Motor neuron (in vitro differentiated cells): ENCODE measurements around the gene PTK7. TPM values are rescaled to one million over a fixed set of nuclear protein-coding genes. Genes with fewer than 3 reads are reported as not detected.

ENCODE experiments used
- ATAC-seq, 8 experiments: fragments of 200-7000 bp; cut with Tn5 transposase; replicated peaks in 6 of 8; 2 replicates each; pipeline ENCODE4 v1.8.0; 2021; ENCODE audit warnings: mild to moderate bottlenecking in 8 of 8, moderate library complexity in 8 of 8
- H3K27ac ChIP-seq, 2 donors: fragments of 250-450 bp; sonication (Bioruptor Pico); 2 replicates each; pipeline ENCODE4 v1.9.0; 2021; ENCODE audit warnings: antibody characterized with exemption in 2 of 2, mild to moderate bottlenecking in 2 of 2, moderate library complexity in 1 of 2
- H3K4me1 ChIP-seq, 2 donors: fragments of 250-450 bp; sonication (Bioruptor Pico); replicated peaks in 1 of 2; 2 replicates each; pipeline ENCODE4 v1.6.1; 2021; ENCODE audit warnings: antibody characterized with exemption in 2 of 2, mild to moderate bottlenecking in 2 of 2, moderate library complexity in 1 of 2
- H3K4me3 ChIP-seq, 5 donors: fragments of 250-450 bp; sonication (Bioruptor Pico); 2 replicates each; pipeline ENCODE4 v1.9.0; 2021; ENCODE audit warnings: antibody characterized with exemption in 5 of 5, mild to moderate bottlenecking in 5 of 5, moderate library complexity in 4 of 5
- WGBS, 10 experiments: fragments of 450-650 bp; shearing (Covaris generic); methylation state at CpG; one replicate each; pipeline ENCODE4 v1.0.0; 2022; 5-methylcytosine and 5-hydroxymethylcytosine counted together
- in situ Hi-C, 9 experiments: fragments of 400-800 bp; cut with MboI; loops; one replicate each; pipeline ENCODE4 v1.15.0; 2021; ENCODE audit warnings: low sequenced_read_pairs in 9 of 9, low pct_unique_long_range_greater_than_20kb in 2 of 9; ENCODE audit not compliant: unreplicated experiment in 9 of 9
- total RNA-seq, 8 experiments: library from RNA; unstranded; fragments of 300-600 nt; gene quantifications; 2 replicates each; pipeline versions ENCODE4 v1.2.3 to v1.2.4, GENCODE V29; 2022

PTK7 gene
- total RNA-seq, 8 experiments from 2014 or later: 27.2 to 197 (median 48.3) TPM

- H3K4me3 ChIP-seq: peak overlapping the region; percentile 25 to 81 (median 45)
- in situ Hi-C loops: no loop called here
- peak overlapping the region; percentile 70 to 86 for H3K27ac ChIP-seq
- H3K4me1 ChIP-seq: peaks cover 20 to 21% of the 10 kb centered on the region in 2 donors
- no peak for ATAC-seq
- 0 to 90% (median 40%) methylated on average over 1 to 2 of the region's 11 CpGs; no CpG with 5 or more reads in 3 of the 10 experiments for WGBS, 10 experiments
These were observed 97.6 kb downstream of the PTK7 start for GRCh38 chr6:43173591-43174262.

GRCh38 chr6:43174263-43175112, 98.4 kb downstream of the PTK7 start:
- Histone ChIP-seq H3K4me3 (peak overlapping the region; percentile 25 to 81 (median 45)), H3K27ac (peak overlapping the region; percentile 70 to 86), H3K4me1 (peaks cover 20 to 21% of the 10 kb centered on the region in 2 donors)
- WGBS, 10 experiments: 0 to 8% (median 2%) methylated on average over 2 to 15 of the region's 32 CpGs; no CpG with 5 or more reads in 4 of the 10 experiments
- in situ Hi-C loops: no loop called here
- ATAC-seq: peak; percentile 48 to 73 (median 69)

DNA sequence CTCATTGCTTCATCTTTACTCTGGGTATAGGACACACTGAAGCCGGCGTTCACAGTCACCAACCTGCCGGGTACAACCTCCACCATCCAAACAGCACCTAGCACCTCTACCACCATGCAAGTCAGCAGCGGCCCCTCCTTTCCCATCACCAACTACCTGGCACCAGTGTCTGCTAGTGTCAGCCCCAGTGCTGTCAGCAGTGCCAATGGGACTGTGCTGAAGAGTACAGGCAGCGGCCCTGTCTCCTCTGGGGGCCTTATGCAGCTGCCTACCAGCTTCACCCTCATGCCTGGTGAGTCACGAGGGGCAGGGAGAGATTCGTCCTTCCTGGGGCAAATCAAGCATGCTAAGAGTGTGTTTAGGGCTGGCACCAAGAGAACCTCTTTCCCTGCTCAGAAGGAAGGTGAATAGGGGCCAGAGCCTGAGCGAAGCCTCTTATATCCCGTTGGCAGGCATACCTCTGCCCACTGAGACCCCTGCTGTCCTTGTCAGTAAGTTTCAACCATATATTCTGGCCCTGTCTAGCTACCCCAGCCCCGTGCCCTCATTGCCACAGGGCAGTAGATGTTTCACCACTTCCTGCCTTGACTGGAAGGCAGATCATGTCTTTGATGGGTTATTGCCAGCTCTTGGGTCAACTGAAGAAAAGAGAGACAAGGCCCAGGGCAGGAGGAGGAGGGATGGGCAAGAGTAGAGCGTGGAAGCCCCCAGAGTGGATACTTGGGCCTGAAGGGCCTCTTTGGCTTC, 99.7 kb downstream of the PTK7 start:
- WGBS, 10 experiments: 86 to 100% (median 97%) methylated on average over 2 to 4 of the region's 11 CpGs; no CpG with 5 or more reads in 6 of the 10 experiments
- H3K4me1 ChIP-seq: peaks cover 26% of the 10 kb centered on the region in 2 donors
- H3K4me3 ChIP-seq: no peak overlapping the region
- in situ Hi-C loops: no loop called here
- H3K27ac ChIP-seq: no peak overlapping the region
- no peak for ATAC-seq

DNA sequence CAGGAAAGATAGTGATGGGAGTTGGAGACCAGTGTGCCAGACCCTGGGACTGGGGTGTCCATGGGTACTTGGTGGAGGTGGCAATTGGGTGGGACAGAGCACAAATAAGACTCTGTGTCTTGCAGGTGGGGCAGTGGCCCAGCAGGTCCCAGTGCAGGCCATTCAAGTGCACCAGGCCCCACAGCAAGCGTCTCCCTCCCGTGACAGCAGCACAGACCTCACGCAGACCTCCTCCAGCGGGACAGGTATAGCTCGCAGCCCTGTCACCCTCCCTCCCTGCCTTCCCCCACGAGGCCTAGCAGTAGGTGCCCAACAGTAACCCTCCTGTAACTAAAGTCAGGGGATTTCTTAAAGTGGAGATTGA, 100.3 kb downstream of the PTK7 start:
- Histone ChIP-seq H3K4me3 (no peak overlapping the region), H3K27ac (no peak overlapping the region), H3K4me1 (peaks cover 31 to 32% of the 10 kb centered on the region in 2 donors)
- in situ Hi-C loops: no loop called here
- 90 to 91% methylated on average over 2 to 4 of the region's 6 CpGs; no CpG with 5 or more reads in 8 of the 10 experiments for WGBS, 10 experiments
- no peak for ATAC-seq

DNA sequence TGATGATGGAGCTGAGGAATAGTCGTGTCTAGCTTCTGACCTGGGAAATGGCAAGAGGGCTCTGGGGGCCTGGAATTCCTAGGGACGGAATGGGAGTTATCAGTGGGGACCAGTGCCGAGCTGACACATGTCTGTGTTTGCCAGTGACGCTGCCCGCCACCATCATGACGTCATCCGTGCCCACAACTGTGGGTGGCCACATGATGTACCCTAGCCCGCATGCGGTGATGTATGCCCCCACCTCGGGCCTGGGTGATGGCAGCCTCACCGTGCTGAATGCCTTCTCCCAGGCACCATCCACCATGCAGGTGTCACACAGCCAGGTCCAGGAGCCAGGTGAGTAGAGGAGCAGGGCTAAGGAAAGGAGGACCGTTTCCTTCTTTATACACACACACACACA, 102.0 kb downstream of the PTK7 start:
- H3K4me1 ChIP-seq: peaks cover 27 to 34% of the 10 kb centered on the region in 2 donors
- no peak overlapping the region for H3K4me3 ChIP-seq
- no peak overlapping the region for H3K27ac ChIP-seq
- WGBS, 10 experiments: 71 to 91% (median 82%) methylated on average over 1 to 7 of the region's 12 CpGs; no CpG with 5 or more reads in 2 of the 10 experiments
- in situ Hi-C loops: no loop called here
- ATAC-seq: no peak

DNA sequence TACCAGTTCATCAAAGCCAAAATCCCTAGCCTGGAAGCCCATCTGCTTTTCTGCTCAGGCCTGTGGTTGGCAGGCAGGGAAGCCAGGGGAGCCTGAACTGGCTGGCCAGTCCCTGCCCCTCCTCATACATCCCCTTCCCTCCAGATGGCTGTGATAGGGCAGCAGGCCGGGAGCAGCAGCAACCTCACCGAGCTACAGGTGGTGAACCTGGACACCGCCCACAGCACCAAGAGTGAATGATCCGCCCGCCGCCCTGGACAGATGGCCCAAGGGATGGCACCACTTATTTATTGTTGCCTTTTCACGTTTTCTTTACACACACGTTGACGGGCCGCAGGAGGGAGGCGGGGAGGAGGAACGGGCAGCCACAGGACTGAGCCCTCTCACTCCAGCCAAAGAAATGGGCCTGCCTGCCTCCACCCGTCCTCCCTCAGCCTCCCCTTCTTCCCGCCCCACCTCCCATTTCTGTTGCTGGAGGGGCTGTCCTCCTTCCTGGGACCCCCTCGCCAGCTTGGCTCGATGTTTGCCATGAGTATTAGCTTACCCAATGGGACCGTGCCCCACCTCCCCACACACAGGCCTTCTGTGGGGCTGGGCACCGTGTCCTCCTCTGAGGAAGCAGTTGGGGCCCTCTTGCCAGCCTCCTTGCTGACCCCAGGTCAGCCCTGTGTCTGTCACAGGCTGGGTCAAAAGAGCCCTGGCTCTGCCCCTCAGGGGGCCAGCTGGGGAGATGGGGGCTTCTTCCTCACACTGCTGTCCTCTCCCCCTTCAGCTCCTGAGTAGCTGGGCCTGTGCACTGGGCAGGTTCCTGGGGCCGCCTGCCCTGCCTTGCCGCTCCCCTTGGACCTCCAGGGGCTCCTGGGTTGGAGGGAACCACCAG, 103.1 kb downstream of the PTK7 start:
- in situ Hi-C loops: no loop called here
- 33 to 100% (median 95%) methylated on average over 1 to 4 of the region's 20 CpGs; no CpG with 5 or more reads in 4 of the 10 experiments for WGBS, 10 experiments
- no peak for ATAC-seq
- Histone ChIP-seq H3K4me3 (no peak overlapping the region), H3K27ac (no peak overlapping the region), H3K4me1 (peaks cover 17 to 25% of the 10 kb centered on the region in 2 donors)

DNA sequence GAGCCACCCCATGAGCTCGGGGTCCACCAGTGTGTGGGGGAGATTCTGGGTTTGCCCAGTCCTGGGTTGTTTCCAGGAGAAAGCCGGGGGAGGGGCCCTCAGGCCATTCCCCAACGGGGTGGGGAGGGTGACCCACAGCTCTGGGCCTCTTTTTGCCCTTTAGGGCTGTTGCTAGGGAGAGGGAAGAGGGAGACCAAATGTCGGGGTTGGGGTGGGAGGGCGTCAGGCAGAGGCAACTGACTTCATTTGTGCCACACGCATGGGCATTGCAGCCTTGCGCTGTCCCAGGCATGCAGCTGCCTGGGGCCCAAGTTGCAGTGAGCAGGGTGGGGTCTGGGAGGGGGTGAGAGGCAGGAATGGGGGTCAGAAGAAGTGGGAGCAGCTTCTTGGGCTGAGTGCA, 103.9 kb downstream of the PTK7 start:
- H3K4me1 ChIP-seq: peaks cover 13 to 20% of the 10 kb centered on the region in 2 donors
- in situ Hi-C loops: no loop called here
- no peak overlapping the region for H3K4me3 ChIP-seq
- H3K27ac ChIP-seq: no peak overlapping the region
- no peak for ATAC-seq
- no CpG with 5 or more reads among the region's 7 CpGs for WGBS, 10 experiments

- Histone ChIP-seq H3K4me3 (peak overlapping the region in 3 of 5 donors; percentile 66 to 92 (median 83)), H3K4me1 (peaks cover 12 to 18% of the 10 kb centered on the region in 2 donors), H3K27ac (peak overlapping the region in 1 of 2 donors; percentile 67)
- ATAC-seq: no peak
- in situ Hi-C loops: no loop called here
- WGBS, 10 experiments: 69 to 100% (median 85%) methylated on average over 1 to 5 of the region's 5 CpGs; no CpG with 5 or more reads in 3 of the 10 experiments
These were observed 104.9 kb downstream of the PTK7 start for GRCh38 chr6:43180985-43181384.

- ATAC-seq: no peak
- Histone ChIP-seq H3K4me1 (peaks cover 12 to 18% of the 10 kb centered on the region in 2 donors), H3K4me3 (peak overlapping the region; percentile 56 to 92 (median 66)), H3K27ac (peak overlapping the region; percentile 49 to 67)
- 0 to 73% (median 33%) methylated on average over 1 to 6 of the region's 9 CpGs; no CpG with 5 or more reads in 2 of the 10 experiments for WGBS, 10 experiments
- in situ Hi-C loops: no loop called here
These were observed 105.5 kb downstream of the PTK7 start for GRCh38 chr6:43181621-43181941.

GRCh38 chr6:43181942-43182860, 106.1 kb downstream of the PTK7 start, which contains the start of gene CUL9:
CUL9 (plus strand) TSS chr6:43182196; CDS start chr6:43184311, 2,115 bp downstream.
- H3K27ac ChIP-seq: peak within 1 kb of the TSS; percentile 49 to 67
- 0 to 100% (median 14%) methylated on average over 1 to 6 of the region's 51 CpGs; no CpG with 5 or more reads in 1 of the 10 experiments for WGBS, 10 experiments
- H3K4me1 ChIP-seq: peaks cover 12 to 18% of the 10 kb centered on the region in 2 donors
- in situ Hi-C loops: no loop called here
- ATAC-seq: peak; percentile 84 to 97 (median 94)
- H3K4me3 ChIP-seq: peak within 1 kb of the TSS; percentile 56 to 92 (median 66)

GRCh38 chr6:43183441-43183840, 107.3 kb downstream of the PTK7 start:
- in situ Hi-C loops: no loop called here
- Histone ChIP-seq H3K27ac (no peak overlapping the region), H3K4me3 (no peak overlapping the region), H3K4me1 (peaks cover 12 to 18% of the 10 kb centered on the region in 2 donors)
- 80 to 100% (median 99%) methylated on average over 1 to 4 of the region's 4 CpGs; no CpG with 5 or more reads in 1 of the 10 experiments for WGBS, 10 experiments
- ATAC-seq: no peak
